Astrocyte (in vitro differentiated cells and primary cell): Measurements from ENCODE around the gene CCNK. TPM values are rescaled to one million over a fixed set of nuclear protein-coding genes. Genes with fewer than 3 reads are reported as not detected.

ENCODE experiments used
- DNase-seq: peaks from one replicate; pipeline ENCODE4 v3.0.0-alpha.2; 2010; ENCODE audit warnings: low read depth
- FAIRE-seq: peaks from 2 replicates; lab custom pipeline; 2011; peaks lifted over from hg19 to GRCh38; lab: Jason Lieb, UNC
- H2AFZ ChIP-seq: 2 replicates; pipeline ENCODE4 v1.6.0; 2012; ENCODE audit warnings: low read depth, low read length, inconsistent platforms
- H3K27ac ChIP-seq: 2 replicates; pipeline ENCODE4 v1.5.1; 2011; ENCODE audit warnings: low read depth, low read length, inconsistent platforms
- H3K27me3 ChIP-seq: 2 replicates; pipeline ENCODE4 v1.6.0; 2011; ENCODE audit warnings: low read length, inconsistent platforms; ENCODE audit not compliant: insufficient read depth
- H3K36me3 ChIP-seq: 2 replicates; pipeline ENCODE4 v1.5.1; 2011; ENCODE audit warnings: low read length, inconsistent platforms; ENCODE audit not compliant: insufficient read depth
- H3K4me1 ChIP-seq: 2 replicates; pipeline ENCODE4 v1.5.1; 2011; ENCODE audit warnings: low read length, inconsistent platforms; ENCODE audit not compliant: insufficient read depth
- H3K4me2 ChIP-seq: 2 replicates; pipeline ENCODE4 v1.6.0; 2012; ENCODE audit warnings: low read length, inconsistent platforms
- H3K4me3 ChIP-seq: 2 replicates; pipeline ENCODE4 v1.5.1; 2011; ENCODE audit warnings: low read depth, mild to moderate bottlenecking, low read length, inconsistent platforms; ENCODE audit not compliant: insufficient read depth
- H3K79me2 ChIP-seq: 2 replicates; pipeline ENCODE4 v1.6.0; 2012; ENCODE audit warnings: mild to moderate bottlenecking, low read length, inconsistent platforms; ENCODE audit not compliant: insufficient read depth
- H3K9ac ChIP-seq: 2 replicates; pipeline ENCODE4 v1.6.0; 2012; ENCODE audit warnings: mild to moderate bottlenecking, low read length, inconsistent platforms
- H3K9me3 ChIP-seq: 2 replicates; pipeline ENCODE4 v1.5.1; 2012; ENCODE audit warnings: low read depth, mild to moderate bottlenecking, low read length, inconsistent platforms; ENCODE audit not compliant: insufficient read depth
- H4K20me1 ChIP-seq: 2 replicates; pipeline ENCODE4 v1.6.0; 2012; ENCODE audit warnings: low read length, inconsistent platforms; ENCODE audit not compliant: insufficient read depth
- H3K27ac Mint-ChIP-seq: one replicate; pipeline ENCODE4 v1.8.0; 2021; ENCODE audit warnings: mild to moderate bottlenecking, mixed read lengths; ENCODE audit not compliant: unreplicated experiment
- H3K27me3 Mint-ChIP-seq: one replicate; pipeline ENCODE4 v1.8.0; 2021; ENCODE audit warnings: low read depth, mixed read lengths; ENCODE audit not compliant: unreplicated experiment
- H3K36me3 Mint-ChIP-seq: one replicate; pipeline ENCODE4 v1.8.0; 2021; ENCODE audit warnings: low read depth, mixed read lengths; ENCODE audit not compliant: unreplicated experiment
- H3K4me1 Mint-ChIP-seq: one replicate; pipeline ENCODE4 v1.8.0; 2021; ENCODE audit warnings: low read depth, mixed read lengths; ENCODE audit not compliant: unreplicated experiment
- H3K4me3 Mint-ChIP-seq: one replicate; pipeline ENCODE4 v1.8.0; 2021; ENCODE audit warnings: mild to moderate bottlenecking, moderate library complexity, mixed read lengths; ENCODE audit not compliant: unreplicated experiment
- H3K9me3 Mint-ChIP-seq: one replicate; pipeline ENCODE4 v1.8.0; 2021; ENCODE audit warnings: mild to moderate bottlenecking, mixed read lengths; ENCODE audit not compliant: unreplicated experiment
- EZH2 ChIP-seq: IDR thresholded peaks from 2 replicates; pipeline ENCODE4 v1.6.1; 2012; ENCODE audit warnings: mild to moderate bottlenecking, low read length, inconsistent platforms; ENCODE audit not compliant: insufficient read depth
- total RNA-seq: library from RNA; stranded (reverse); gene quantifications from 2 replicates; pipeline ENCODE4 v1.2.1, GENCODE V29; 2021
- TF ChIP-seq, protein P1 (sequence below): IDR thresholded peaks from 2 replicates; pipeline ENCODE4 v1.5.1; 2011; ENCODE audit warnings: low read depth, mild to moderate bottlenecking, inconsistent platforms, low read length, moderate library complexity; ENCODE audit not compliant: insufficient read depth

CCNK gene
- total RNA-seq, 1 donor from 2014 or later = 121 TPM

DNA sequence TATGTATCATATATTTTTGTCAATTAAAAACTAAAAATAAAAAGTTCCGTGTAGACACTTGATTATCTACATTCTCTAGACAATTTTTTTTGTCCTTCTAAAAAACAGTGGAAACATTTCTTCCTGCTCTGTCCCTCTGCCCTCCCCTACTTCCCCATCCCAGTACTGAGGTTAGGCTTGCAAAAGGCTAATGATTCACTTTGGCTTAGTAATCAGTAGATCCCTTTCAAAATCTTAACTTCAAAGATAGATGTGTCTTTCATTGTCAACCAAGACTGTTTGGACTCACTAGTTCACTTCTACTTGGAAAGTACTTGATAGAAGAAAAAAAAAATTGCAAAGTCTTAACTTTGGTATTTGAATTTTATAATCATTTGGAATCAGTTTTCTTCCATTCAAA is 4.3 kb upstream of the CCNK start:
- no peak overlapping the region for H3K4me3 Mint-ChIP-seq
- Histone ChIP-seq H3K4me2 (no peak overlapping the region), H3K9me3 (no peaks in the 10 kb centered on the region), H2AFZ (no peak overlapping the region), H3K9ac (no peak overlapping the region), H3K36me3 (peaks cover 2% of the 10 kb centered on the region), H3K79me2 (peaks cover 87% of the 10 kb centered on the region), H3K27ac (no peak overlapping the region), H4K20me1 (peaks cover 63% of the 10 kb centered on the region), H3K4me1 (peaks cover 9% of the 10 kb centered on the region), H3K27me3 (no peaks in the 10 kb centered on the region), H3K4me3 (no peak overlapping the region)
- peaks cover 37% of the 10 kb centered on the region for H3K4me1 Mint-ChIP-seq
- H3K9me3 Mint-ChIP-seq = no peaks in the 10 kb centered on the region
- FAIRE-seq = no peak
- DNase-seq = no peak
- H3K27me3 Mint-ChIP-seq = no peaks in the 10 kb centered on the region
- no peak overlapping the region for H3K27ac Mint-ChIP-seq
- no peaks in the 10 kb centered on the region for H3K36me3 Mint-ChIP-seq
- TF ChIP-seq EZH2 = no peak

DNA sequence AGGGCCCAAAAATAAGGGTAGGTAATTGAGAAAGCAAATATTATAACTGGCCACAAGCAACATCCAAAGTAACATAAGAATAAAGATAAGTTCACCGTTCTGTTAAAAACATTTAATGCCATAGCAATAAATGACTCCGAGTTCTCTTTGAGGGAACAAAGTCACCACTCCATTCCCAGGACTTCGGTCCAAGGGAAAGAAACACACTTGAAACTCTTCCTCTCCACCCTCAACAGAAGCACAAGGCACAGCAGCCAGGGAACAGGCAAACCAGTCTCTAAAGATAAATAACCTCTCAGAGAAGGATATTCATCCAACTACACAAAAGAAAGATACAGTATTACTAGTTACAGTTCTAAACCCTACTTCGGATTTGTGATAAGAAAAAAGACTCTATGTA is 3.1 kb upstream of the CCNK start:
- Histone ChIP-seq H3K36me3 (peaks cover 2% of the 10 kb centered on the region), H3K4me1 (peaks cover 9% of the 10 kb centered on the region), H3K4me2 (peak overlapping the region; percentile 93), H3K4me3 (no peak overlapping the region), H4K20me1 (peaks cover 67% of the 10 kb centered on the region), H3K9me3 (no peaks in the 10 kb centered on the region), H3K27ac (no peak overlapping the region), H3K9ac (no peak overlapping the region), H3K79me2 (peaks cover 89% of the 10 kb centered on the region), H2AFZ (no peak overlapping the region), H3K27me3 (no peaks in the 10 kb centered on the region)
- no peaks in the 10 kb centered on the region for H3K36me3 Mint-ChIP-seq
- H3K27ac Mint-ChIP-seq = no peak overlapping the region
- no peaks in the 10 kb centered on the region for H3K9me3 Mint-ChIP-seq
- no peak for TF ChIP-seq EZH2
- TF ChIP-seq, protein P1, sequence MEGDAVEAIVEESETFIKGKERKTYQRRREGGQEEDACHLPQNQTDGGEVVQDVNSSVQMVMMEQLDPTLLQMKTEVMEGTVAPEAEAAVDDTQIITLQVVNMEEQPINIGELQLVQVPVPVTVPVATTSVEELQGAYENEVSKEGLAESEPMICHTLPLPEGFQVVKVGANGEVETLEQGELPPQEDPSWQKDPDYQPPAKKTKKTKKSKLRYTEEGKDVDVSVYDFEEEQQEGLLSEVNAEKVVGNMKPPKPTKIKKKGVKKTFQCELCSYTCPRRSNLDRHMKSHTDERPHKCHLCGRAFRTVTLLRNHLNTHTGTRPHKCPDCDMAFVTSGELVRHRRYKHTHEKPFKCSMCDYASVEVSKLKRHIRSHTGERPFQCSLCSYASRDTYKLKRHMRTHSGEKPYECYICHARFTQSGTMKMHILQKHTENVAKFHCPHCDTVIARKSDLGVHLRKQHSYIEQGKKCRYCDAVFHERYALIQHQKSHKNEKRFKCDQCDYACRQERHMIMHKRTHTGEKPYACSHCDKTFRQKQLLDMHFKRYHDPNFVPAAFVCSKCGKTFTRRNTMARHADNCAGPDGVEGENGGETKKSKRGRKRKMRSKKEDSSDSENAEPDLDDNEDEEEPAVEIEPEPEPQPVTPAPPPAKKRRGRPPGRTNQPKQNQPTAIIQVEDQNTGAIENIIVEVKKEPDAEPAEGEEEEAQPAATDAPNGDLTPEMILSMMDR = no peak
- FAIRE-seq (no peak), DNase-seq (no peak)
- peaks cover 32% of the 10 kb centered on the region for H3K4me1 Mint-ChIP-seq
- no peaks in the 10 kb centered on the region for H3K27me3 Mint-ChIP-seq
- peak overlapping the region; percentile 95 for H3K4me3 Mint-ChIP-seq

DNA sequence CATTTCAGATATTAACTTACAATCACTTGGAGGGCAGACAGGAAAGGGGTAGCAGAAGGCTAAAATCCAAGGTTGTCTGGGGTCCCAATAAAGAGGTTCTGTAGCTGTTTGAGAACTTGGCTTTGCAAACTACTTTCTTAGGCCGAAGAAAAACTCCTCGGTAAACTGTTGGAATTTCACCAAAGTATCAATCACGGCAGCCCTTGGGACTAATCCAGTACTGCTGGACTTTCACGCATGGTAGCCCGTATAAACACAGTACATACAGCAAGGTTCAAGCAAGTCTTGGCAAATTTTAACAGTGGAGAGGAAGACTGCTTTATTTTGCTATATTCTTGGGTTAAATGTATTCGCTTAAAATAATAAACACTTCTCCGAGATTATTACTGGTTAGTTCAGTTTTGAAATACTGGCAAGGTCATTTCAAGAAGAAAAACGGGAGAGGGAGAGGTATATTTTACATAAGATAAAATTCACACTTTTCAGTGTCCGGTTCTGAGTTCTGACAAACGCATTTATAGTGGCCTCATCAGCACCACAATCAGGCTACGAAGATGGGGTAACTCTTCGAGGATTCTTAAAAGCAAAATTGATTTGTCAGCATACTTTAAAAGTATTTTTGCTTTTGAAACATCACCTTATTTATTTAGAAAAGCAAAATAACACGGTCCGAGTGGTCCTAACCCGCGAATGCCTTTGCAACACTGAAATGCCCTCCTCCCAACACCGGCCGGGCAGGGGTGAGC is 1.9 kb upstream of the CCNK start:
- Histone ChIP-seq H3K27ac (peak overlapping the region; percentile 56), H2AFZ (peak overlapping the region; percentile 77), H3K4me1 (peaks cover 9% of the 10 kb centered on the region), H3K79me2 (peaks cover 89% of the 10 kb centered on the region), H4K20me1 (peaks cover 70% of the 10 kb centered on the region), H3K36me3 (peaks cover 2% of the 10 kb centered on the region), H3K4me3 (peak overlapping the region; percentile 76), H3K9me3 (no peaks in the 10 kb centered on the region), H3K9ac (peak overlapping the region; percentile 81), H3K4me2 (peak overlapping the region; percentile 93), H3K27me3 (no peaks in the 10 kb centered on the region)
- TF ChIP-seq, protein P1 = no peak
- TF ChIP-seq EZH2 = no peak
- Mint-ChIP-seq H3K9me3 (no peaks in the 10 kb centered on the region), H3K27me3 (no peaks in the 10 kb centered on the region), H3K27ac (peak overlapping the region; percentile 20), H3K4me3 (peak overlapping the region; percentile 95), H3K4me1 (peaks cover 42% of the 10 kb centered on the region), H3K36me3 (no peaks in the 10 kb centered on the region)
- FAIRE-seq = no peak
- no peak for DNase-seq
